ENCODE results near the gene THY1. TPM values are rescaled to one million over a fixed set of nuclear protein-coding genes. Genes with fewer than 3 reads are reported as not detected.

THY1 gene
- total RNA-seq, 1 experiment from 2014 or later = 13.7 TPM

GRCh38 chr11:119460097-119460496 lies 37.1 kb upstream of the THY1 start:
- in situ Hi-C loops (cut with HindIII; ENCODE audit: low pct_unique_long_range_greater_than_20kb, low sequenced_read_pairs) = no loop called here
- POLR2A ChIA-PET = interaction anchor here (0.7 kb wide), 1 partner anchor 338 kb away, joined by 6 read pairs; no protein-coding TSS in a partner anchor
- CTCF ChIA-PET = interaction anchor here (0.8 to 1.6 kb wide), 2 partner anchors 15 to 92 kb away, joined by 3 to 4 read pairs; no protein-coding TSS in a partner anchor

GRCh38 chr11:119459293-119459976 lies 36.5 kb upstream of the THY1 start:
- H3K4me1 ChIP-seq (ENCODE audit: control insufficient read depth, insufficient read depth, low read length) = peaks cover 3% of the 10 kb centered on the region; the same call in 1 of the 2 replicates
- no peaks in the 10 kb centered on the region for H3K9me3 ChIP-seq (ENCODE audit: control insufficient read depth, insufficient read depth, low read depth, low read length)
- ATAC-seq = 0 out of 2 replicates have a peak, but pooled peaks have one; percentile 29
- in situ Hi-C loops (cut with HindIII; ENCODE audit: low pct_unique_long_range_greater_than_20kb, low sequenced_read_pairs) (no loop called here), intact Hi-C loops (cut with micrococcal nuclease; ENCODE audit: unreplicated experiment) (no loop called here)
- BruUV-seq (replicated peaks) = no TSS peak
- H3K27me3 ChIP-seq (ENCODE audit: control insufficient read depth, insufficient read depth, low read length) = no peaks in the 10 kb centered on the region
- ChIA-PET POLR2A (no interaction called here), CTCF (interaction anchor here (0.6 to 1.6 kb wide), 3 partner anchors 15 to 92 kb away, joined by 3 to 4 read pairs (median 3); no protein-coding TSS in a partner anchor)
- no peaks in the 10 kb centered on the region for H3K36me3 ChIP-seq (ENCODE audit: control insufficient read depth, insufficient read depth, low read length)
- H3K27ac ChIP-seq (ENCODE audit: low read length) = no peak overlapping the region
- no peak for DNase-seq (ENCODE audit: low read depth, low spot score)
- no peak overlapping the region for H3K4me3 ChIP-seq (ENCODE audit: low read depth in 2 of 2, low read length in 2 of 2)
- no peak for TF ChIP-seq CTCF (IDR thresholded peaks at IDR 0.05)
- TF ChIP-seq SIN3A (IDR thresholded peaks at IDR 0.05; ENCODE audit: borderline replicate concordance, insufficient read depth, low read depth, low read length) = no peak
- no peak for TF ChIP-seq TCF7L2 (IDR thresholded peaks at IDR 0.05; ENCODE audit: low read depth, low read length)
- TF ChIP-seq REST (IDR thresholded peaks at IDR 0.05; ENCODE audit: insufficient read depth in 1 of 2, low read depth in 2 of 2, low read length in 1 of 2) = no peak

More at GRCh38 chr11:119460097-119460496, 37.1 kb upstream of the THY1 start:
- no peak overlapping the region for H3K4me3 ChIP-seq (ENCODE audit: low read depth in 2 of 2, low read length in 2 of 2)
- DNase-seq (ENCODE audit: low read depth, low spot score) = no peak
- no peak for TF ChIP-seq SIN3A (IDR thresholded peaks at IDR 0.05; ENCODE audit: borderline replicate concordance, insufficient read depth, low read depth, low read length)
- no peak for TF ChIP-seq CTCF (IDR thresholded peaks at IDR 0.05)
- no peak for TF ChIP-seq TCF7L2 (IDR thresholded peaks at IDR 0.05; ENCODE audit: low read depth, low read length)
- no peak for TF ChIP-seq POLR2AphosphoS5 (IDR thresholded peaks at IDR 0.05; ENCODE audit: low read depth, low read length)
- TF ChIP-seq REST (IDR thresholded peaks at IDR 0.05; ENCODE audit: insufficient read depth in 1 of 2, low read depth in 2 of 2, low read length in 1 of 2) = no peak
- H3K27me3 ChIP-seq (ENCODE audit: control insufficient read depth, insufficient read depth, low read length) = no peaks in the 10 kb centered on the region
- no TSS peak for BruUV-seq (replicated peaks)
- H3K4me1 ChIP-seq (ENCODE audit: control insufficient read depth, insufficient read depth, low read length) = peaks cover 3% of the 10 kb centered on the region; the same call in 1 of the 2 replicates
- intact Hi-C loops (cut with micrococcal nuclease; ENCODE audit: unreplicated experiment) = no loop called here
- no peak overlapping the region for H3K27ac ChIP-seq (ENCODE audit: low read length)
- peak; percentile 50; the same call in 1 of the 2 replicates for ATAC-seq
- H3K36me3 ChIP-seq (ENCODE audit: control insufficient read depth, insufficient read depth, low read length) = no peaks in the 10 kb centered on the region
- no peaks in the 10 kb centered on the region for H3K9me3 ChIP-seq (ENCODE audit: control insufficient read depth, insufficient read depth, low read depth, low read length)
